Activated B cell treated with CpG ODN at 0.5 μM for 24 hours (primary cell): Measurements from ENCODE around the gene OPTC. TPM values are rescaled to one million over a fixed set of nuclear protein-coding genes. Genes with fewer than 3 reads are reported as not detected.
"Not testable (repeated sequence)": the region's sequence is repeated elsewhere in the genome, so short reads cannot be mapped to it uniquely, and the experiment has no call there.

Source experiments
- ATAC-seq: fragments of 200-7000 bp; cut with Tn5 transposase; one replicate; pipeline ENCODE4 v1.10.0; 2021; ENCODE audit warnings: low read depth, mild to moderate bottlenecking, moderate library complexity
- CTCF ChIA-PET: fragments of 350-600 bp; sonication (Branson Sonifier 250); formaldehyde crosslinking; loops from one replicate; lab custom pipeline; 2021; ENCODE audit warnings: antibody characterized with exemption; lab: Charles Lee
- POLR2A ChIA-PET: fragments of 350-600 bp; sonication (Branson Sonifier 250); formaldehyde crosslinking; loops from one replicate; lab custom pipeline; 2021; ENCODE audit warnings: antibody characterized with exemption; lab: Charles Lee
- DNase-seq: peaks from one replicate; pipeline ENCODE4 v3.0.0; 2022
- H3K27ac Mint-ChIP-seq: one replicate; pipeline ENCODE4 v1.8.0; 2020; ENCODE audit warnings: mixed read lengths
- H3K27me3 Mint-ChIP-seq: one replicate; pipeline ENCODE4 v1.8.0; 2021; ENCODE audit warnings: mixed read lengths
- H3K36me3 Mint-ChIP-seq: one replicate; pipeline ENCODE4 v1.8.0; 2021; ENCODE audit warnings: low read depth, mixed read lengths
- H3K4me1 Mint-ChIP-seq: one replicate; pipeline ENCODE4 v1.8.0; 2021; ENCODE audit warnings: mixed read lengths
- H3K4me3 Mint-ChIP-seq: one replicate; pipeline ENCODE4 v1.8.0; 2020; ENCODE audit warnings: mild to moderate bottlenecking, mixed read lengths
- H3K9me3 Mint-ChIP-seq: one replicate; pipeline ENCODE4 v1.8.0; 2020; ENCODE audit warnings: mixed read lengths
- CTCF ChIP-seq: fragments of 200-600 bp; IDR thresholded peaks from one replicate; pipeline ENCODE4 v1.8.0; 2022; ENCODE audit warnings: antibody characterized with exemption, mild to moderate bottlenecking
- intact Hi-C: fragments of 100-400 bp; cut with micrococcal nuclease; formaldehyde crosslinking; loops from one replicate; pipeline ENCODE4 v1.15.1; 2024
- total RNA-seq: library from RNA; stranded (reverse); gene quantifications from 2 replicates; pipeline ENCODE4 v1.2.3, GENCODE V29; 2022

OPTC gene
- not detected in 2 replicates for total RNA-seq

- POLR2A ChIA-PET: no interaction called here
- H3K4me3 Mint-ChIP-seq: no peak within 1 kb of the TSS
- CTCF ChIA-PET: interaction anchor here (0.7 to 1.4 kb wide), 4 partner anchors 14 to 226 kb away, joined by 3 to 4 read pairs (median 3); no protein-coding TSS in a partner anchor
Observed at GRCh38 chr1:203493901-203494300, at the start of gene OPTC. Gene OPTC (plus strand): TSS chr1:203494153. CDS start chr1:203496006, 1,853 bp downstream.

GRCh38 chr1:203444171-203444576 lies 49.8 kb upstream of the OPTC start:
- Mint-ChIP-seq H3K27me3 (peaks cover 9% of the 10 kb centered on the region), H3K27ac (no peak overlapping the region), H3K4me3 (no peak overlapping the region), H3K36me3 (no peaks in the 10 kb centered on the region), H3K9me3 (peaks cover 5% of the 10 kb centered on the region), H3K4me1 (no peaks in the 10 kb centered on the region)
- ChIA-PET CTCF (interaction anchor here (4.9 to 7.3 kb wide), 2 partner anchors 102 to 177 kb away, joined by 35 to 103 read pairs; no protein-coding TSS in a partner anchor), POLR2A (no interaction called here)
- no peak for ATAC-seq
- no peak for DNase-seq
- intact Hi-C loops: no loop called here
- no peak for TF ChIP-seq CTCF

More at GRCh38 chr1:203493901-203494300, at the start of gene OPTC:
- DNase-seq (no peak), ATAC-seq (no peak)
- Mint-ChIP-seq H3K27ac (no peak within 1 kb of the TSS), H3K27me3 (peaks cover 14% of the 10 kb centered on the region), H3K36me3 (no peaks in the 10 kb centered on the region), H3K9me3 (no peaks in the 10 kb centered on the region), H3K4me1 (no peaks in the 10 kb centered on the region)
- TF ChIP-seq CTCF: no peak
- intact Hi-C loops: no loop called here

GRCh38 chr1:203447151-203447550 lies 46.8 kb upstream of the OPTC start:
- no peak for TF ChIP-seq CTCF
- ChIA-PET POLR2A (no interaction called here), CTCF (interaction anchor here (1.1 kb wide), 1 partner anchor 106 kb away, joined by 3 read pairs; no protein-coding TSS in a partner anchor)
- Mint-ChIP-seq H3K27me3 (peaks cover 10% of the 10 kb centered on the region), H3K9me3 (peaks cover 5% of the 10 kb centered on the region), H3K4me1 (no peaks in the 10 kb centered on the region), H3K4me3 (no peak overlapping the region), H3K27ac (no peak overlapping the region), H3K36me3 (no peaks in the 10 kb centered on the region)
- ATAC-seq: no peak
- no peak for DNase-seq
- intact Hi-C loops: no loop called here

- not testable (repeated sequence) for ATAC-seq, H3K27me3 Mint-ChIP-seq
Observed at GRCh38 chr1:203447598-203447997, 46.4 kb upstream of the OPTC start.

GRCh38 chr1:203448521-203449061 lies 45.4 kb upstream of the OPTC start:
- H3K27me3 Mint-ChIP-seq: peaks cover 6% of the 10 kb centered on the region
- intact Hi-C loops: no loop called here
- no peaks in the 10 kb centered on the region for H3K36me3 Mint-ChIP-seq
- H3K9me3 Mint-ChIP-seq: peaks cover 5% of the 10 kb centered on the region
- no peak for ATAC-seq
- H3K27ac Mint-ChIP-seq: no peak overlapping the region
- no peak for TF ChIP-seq CTCF
- ChIA-PET CTCF (interaction anchor here (1.1 kb wide), 1 partner anchor 107 kb away, joined by 3 read pairs; no protein-coding TSS in a partner anchor), POLR2A (no interaction called here)
- H3K4me3 Mint-ChIP-seq: no peak overlapping the region
- DNase-seq: no peak
- H3K4me1 Mint-ChIP-seq: peaks cover 11% of the 10 kb centered on the region

More at GRCh38 chr1:203447598-203447997, 46.4 kb upstream of the OPTC start:
- H3K27ac Mint-ChIP-seq, H3K9me3 Mint-ChIP-seq, H3K36me3 Mint-ChIP-seq, H3K4me3 Mint-ChIP-seq, POLR2A ChIA-PET, intact Hi-C loops, DNase-seq, H3K4me1 Mint-ChIP-seq: not testable (repeated sequence)
- CTCF ChIA-PET: interaction anchor here (1.1 kb wide), 1 partner anchor 106 kb away, joined by 3 read pairs; no protein-coding TSS in a partner anchor
